ENCODE results near the gene KIF2C.
"Not testable (repeated sequence)": the region's sequence is repeated elsewhere in the genome, so short reads cannot be mapped to it uniquely, and the experiment has no call there.

The KIF2C gene

DNA sequence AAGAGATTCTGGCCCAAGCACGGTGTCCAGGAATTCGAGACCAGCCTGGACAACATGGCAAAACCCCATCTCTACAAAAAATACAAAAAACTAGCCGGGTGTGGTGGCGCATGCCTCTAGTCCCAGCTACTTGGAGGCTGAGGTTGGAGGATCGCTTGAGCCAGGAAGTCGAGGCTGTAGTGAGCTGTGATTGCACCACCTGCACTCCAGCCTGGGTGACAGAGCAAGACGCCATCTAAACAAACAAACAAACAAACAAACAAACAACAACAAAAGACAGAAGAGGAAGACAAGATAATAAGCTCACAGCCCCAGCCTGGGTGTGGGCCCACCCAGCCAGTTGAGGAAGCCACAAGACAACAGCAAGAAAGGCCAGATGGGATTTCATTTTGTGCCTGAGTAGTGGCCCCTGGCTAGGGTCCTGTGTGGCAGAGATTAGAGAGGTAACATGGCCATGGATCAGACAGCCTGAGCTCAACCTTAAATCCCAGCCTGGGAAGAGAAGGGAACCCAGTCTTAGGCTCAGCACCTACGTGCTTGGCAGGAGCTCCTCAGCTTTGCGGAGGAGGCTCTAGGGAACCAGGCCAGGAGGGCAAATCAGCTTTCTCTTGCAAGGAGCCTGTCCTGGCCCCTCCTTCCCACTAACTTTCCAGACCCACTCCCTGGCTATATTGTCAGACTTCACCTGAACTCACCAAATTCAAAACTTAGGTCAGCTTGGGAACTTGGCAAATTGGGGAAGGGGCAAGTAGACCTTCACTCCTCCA lies 53.3 kb downstream of the KIF2C start:
- H3K4me1 ChIP-seq (ENCODE audit: control insufficient read depth, insufficient read depth, low read length) = peaks cover 6% of the 10 kb centered on the region
- 89 to 93% methylated on average over 9 of the region's 9 CpGs for WGBS, 2 experiments

DNA sequence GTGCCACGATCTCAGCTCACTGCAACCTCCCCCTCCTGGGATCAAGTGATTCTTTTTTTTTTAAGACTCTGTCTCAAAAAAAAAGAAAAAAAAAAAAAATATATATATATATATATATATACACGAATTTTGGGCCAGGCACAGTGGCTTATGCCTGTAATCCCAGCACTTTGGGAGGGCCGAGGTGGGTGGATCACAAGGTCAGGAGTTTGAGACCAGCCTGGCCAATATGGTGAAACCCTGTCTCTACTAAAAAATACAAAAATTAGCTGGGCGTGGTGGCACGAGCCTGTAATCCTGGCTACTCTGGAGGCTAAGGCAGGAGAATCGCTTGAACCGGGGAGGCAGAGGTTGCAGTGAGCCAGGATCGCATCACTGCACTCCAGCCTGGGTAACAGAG lies 58.2 kb downstream of the KIF2C start:
- not testable (repeated sequence) for H3K4me3 ChIP-seq (ENCODE audit: insufficient read depth, low read depth, low read length); H3K36me3 ChIP-seq (ENCODE audit: control insufficient read depth, insufficient read depth, low read length); H3K27ac ChIP-seq (ENCODE audit: insufficient read depth, low read depth, low read length, poor library complexity, severe bottlenecking); H3K27me3 ChIP-seq (ENCODE audit: control insufficient read depth, insufficient read depth, low read length, poor library complexity, severe bottlenecking); H3K9me3 ChIP-seq (ENCODE audit: control insufficient read depth, low read length)
- WGBS, 2 experiments = 88 to 93% methylated on average over 6 to 7 of the region's 8 CpGs
- H3K4me1 ChIP-seq (ENCODE audit: control insufficient read depth, insufficient read depth, low read length) = peaks cover 16% of the 10 kb centered on the region

More for the DNA sequence above, 53.3 kb downstream of the KIF2C start:
- Histone ChIP-seq H3K9me3 (ENCODE audit: control insufficient read depth, low read length) (no peaks in the 10 kb centered on the region), H3K36me3 (ENCODE audit: control insufficient read depth, insufficient read depth, low read length) (no peaks in the 10 kb centered on the region), H3K27ac (ENCODE audit: insufficient read depth, low read depth, low read length, poor library complexity, severe bottlenecking) (no peak overlapping the region), H3K4me3 (ENCODE audit: insufficient read depth, low read depth, low read length) (no peak overlapping the region), H3K27me3 (ENCODE audit: control insufficient read depth, insufficient read depth, low read length, poor library complexity, severe bottlenecking) (no peaks in the 10 kb centered on the region)

DNA sequence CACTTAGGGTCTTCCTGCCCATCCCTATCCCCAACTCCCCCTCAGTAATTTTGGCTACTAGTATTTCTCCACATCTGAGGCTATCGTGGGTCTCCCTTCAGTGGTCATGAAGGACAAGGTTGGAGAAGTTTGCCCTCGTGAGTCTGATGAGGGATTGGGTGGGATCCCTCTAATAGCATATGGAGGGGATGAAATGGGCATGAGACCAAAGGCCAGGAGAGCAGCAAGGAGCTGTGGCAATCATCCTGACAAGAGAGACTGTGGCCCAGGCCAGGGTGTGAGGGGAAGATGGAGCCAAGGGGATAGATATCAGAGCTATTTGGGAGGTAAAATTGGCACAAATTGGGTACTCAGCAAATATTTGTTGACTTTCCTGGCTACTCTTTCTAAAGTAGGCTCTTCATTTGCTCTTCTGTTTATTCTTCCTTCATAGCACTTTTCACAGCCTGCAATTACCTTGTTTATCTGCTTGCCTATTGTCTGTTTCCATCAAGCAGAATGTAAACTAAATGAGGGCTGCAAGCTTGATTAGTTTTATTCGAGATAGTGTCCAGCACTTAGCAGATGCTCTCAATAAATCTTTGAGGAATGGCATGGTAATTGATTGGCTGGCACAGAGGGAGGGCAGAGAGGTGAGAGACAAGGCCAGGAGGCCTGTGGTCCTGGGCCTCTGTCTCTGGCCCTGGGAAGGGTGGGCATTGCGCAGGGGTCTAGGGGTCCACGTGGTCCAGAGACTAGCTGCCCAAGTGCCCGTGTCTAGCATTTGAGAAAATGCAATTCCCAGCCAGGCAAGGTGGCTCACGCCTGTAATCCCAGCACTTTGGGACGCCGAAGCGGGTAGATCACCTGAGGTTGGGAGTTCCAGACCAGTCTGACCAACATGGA lies 59.1 kb downstream of the KIF2C start:
- Histone ChIP-seq H3K9me3 (ENCODE audit: control insufficient read depth, low read length) (no peaks in the 10 kb centered on the region), H3K27ac (ENCODE audit: insufficient read depth, low read depth, low read length, poor library complexity, severe bottlenecking) (no peak overlapping the region), H3K4me3 (ENCODE audit: insufficient read depth, low read depth, low read length) (no peak overlapping the region), H3K36me3 (ENCODE audit: control insufficient read depth, insufficient read depth, low read length) (peaks cover 2% of the 10 kb centered on the region), H3K27me3 (ENCODE audit: control insufficient read depth, insufficient read depth, low read length, poor library complexity, severe bottlenecking) (peaks cover 10% of the 10 kb centered on the region), H3K4me1 (ENCODE audit: control insufficient read depth, insufficient read depth, low read length) (peaks cover 23% of the 10 kb centered on the region)
- WGBS, 2 experiments = 90 to 92% methylated on average over 10 of the region's 10 CpGs

- H3K4me1 ChIP-seq (ENCODE audit: control insufficient read depth, insufficient read depth, low read length) = peaks cover 23% of the 10 kb centered on the region
- H3K27ac ChIP-seq (ENCODE audit: insufficient read depth, low read depth, low read length, poor library complexity, severe bottlenecking) = peak within 1 kb of the TSS; percentile 90
- peaks cover 10% of the 10 kb centered on the region for H3K27me3 ChIP-seq (ENCODE audit: control insufficient read depth, insufficient read depth, low read length, poor library complexity, severe bottlenecking)
- WGBS, 2 experiments = 0 to 1% methylated on average over 79 of the region's 79 CpGs
- H3K4me3 ChIP-seq (ENCODE audit: insufficient read depth, low read depth, low read length) = peak within 1 kb of the TSS; percentile 49
- H3K36me3 ChIP-seq (ENCODE audit: control insufficient read depth, insufficient read depth, low read length) = peaks cover 7% of the 10 kb centered on the region
- no peaks in the 10 kb centered on the region for H3K9me3 ChIP-seq (ENCODE audit: control insufficient read depth, low read length)
Measured at GRCh38 chr1:44799770-44800584, 60.3 kb downstream of the KIF2C start, which contains the start of gene PLK3. PLK3 (plus strand) TSS chr1:44800377; CDS start chr1:44800464, 87 bp downstream.

DNA sequence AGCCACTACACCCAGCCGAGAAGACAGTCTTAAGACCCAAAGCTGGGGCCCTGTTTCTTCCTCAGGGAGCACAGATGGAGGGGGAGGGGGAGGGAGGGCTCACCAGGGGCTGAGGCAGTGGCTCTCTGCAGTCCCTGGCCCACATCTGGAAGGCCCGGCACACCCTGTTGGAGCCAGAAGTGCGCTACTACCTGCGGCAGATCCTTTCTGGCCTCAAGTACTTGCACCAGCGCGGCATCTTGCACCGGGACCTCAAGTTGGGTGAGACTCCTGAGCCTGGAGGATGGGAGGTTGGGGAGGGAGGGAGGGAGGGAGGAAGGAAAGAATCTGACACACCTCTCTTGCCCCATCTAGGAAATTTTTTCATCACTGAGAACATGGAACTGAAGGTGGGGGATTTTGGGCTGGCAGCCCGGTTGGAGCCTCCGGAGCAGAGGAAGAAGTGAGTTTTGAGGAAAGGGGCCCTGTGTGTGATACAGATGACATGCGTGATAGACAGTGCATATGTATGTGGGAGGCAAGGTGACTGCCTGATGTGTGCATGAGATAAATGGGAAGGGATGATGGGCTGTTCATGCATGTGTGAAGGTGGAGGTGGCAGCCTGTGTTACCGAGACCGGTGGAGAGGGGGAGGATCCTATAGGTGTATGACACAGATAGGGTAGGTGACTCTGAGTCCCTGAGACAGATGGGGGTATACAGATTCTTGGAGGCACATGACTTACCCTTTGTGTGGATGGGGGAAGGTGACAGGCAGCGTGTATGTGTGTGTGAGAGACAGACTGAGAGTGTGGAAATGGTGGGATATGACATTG lies 62.1 kb downstream of the KIF2C start:
- Histone ChIP-seq H3K36me3 (ENCODE audit: control insufficient read depth, insufficient read depth, low read length) (peaks cover 14% of the 10 kb centered on the region), H3K27me3 (ENCODE audit: control insufficient read depth, insufficient read depth, low read length, poor library complexity, severe bottlenecking) (peaks cover 10% of the 10 kb centered on the region), H3K4me3 (ENCODE audit: insufficient read depth, low read depth, low read length) (peak overlapping the region; percentile 18), H3K9me3 (ENCODE audit: control insufficient read depth, low read length) (no peaks in the 10 kb centered on the region), H3K4me1 (ENCODE audit: control insufficient read depth, insufficient read depth, low read length) (peaks cover 26% of the 10 kb centered on the region), H3K27ac (ENCODE audit: insufficient read depth, low read depth, low read length, poor library complexity, severe bottlenecking) (peak overlapping the region; percentile 54)
- WGBS, 2 experiments = 80 to 82% methylated on average over 13 of the region's 13 CpGs

GRCh38 chr1:44802306-44803061 lies 62.8 kb downstream of the KIF2C start:
- Histone ChIP-seq H3K36me3 (ENCODE audit: control insufficient read depth, insufficient read depth, low read length) (peaks cover 14% of the 10 kb centered on the region), H3K4me3 (ENCODE audit: insufficient read depth, low read depth, low read length) (peak overlapping the region; percentile 18), H3K9me3 (ENCODE audit: control insufficient read depth, low read length) (no peaks in the 10 kb centered on the region), H3K27ac (ENCODE audit: insufficient read depth, low read depth, low read length, poor library complexity, severe bottlenecking) (peak overlapping the region; percentile 54), H3K4me1 (ENCODE audit: control insufficient read depth, insufficient read depth, low read length) (peaks cover 34% of the 10 kb centered on the region), H3K27me3 (ENCODE audit: control insufficient read depth, insufficient read depth, low read length, poor library complexity, severe bottlenecking) (peaks cover 10% of the 10 kb centered on the region)
- WGBS, 2 experiments = 45 to 54% methylated on average over 13 of the region's 13 CpGs

DNA sequence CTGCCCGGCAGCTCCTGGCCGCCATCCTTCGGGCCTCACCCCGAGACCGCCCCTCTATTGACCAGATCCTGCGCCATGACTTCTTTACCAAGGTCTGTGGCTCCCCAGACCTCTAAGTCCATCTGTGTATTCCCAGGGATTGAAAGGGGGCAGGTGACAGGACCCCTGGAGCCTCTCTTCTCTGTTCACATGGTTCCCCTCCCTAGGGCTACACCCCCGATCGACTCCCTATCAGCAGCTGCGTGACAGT lies 63.4 kb downstream of the KIF2C start:
- Histone ChIP-seq H3K27me3 (ENCODE audit: control insufficient read depth, insufficient read depth, low read length, poor library complexity, severe bottlenecking) (peaks cover 10% of the 10 kb centered on the region), H3K4me3 (ENCODE audit: insufficient read depth, low read depth, low read length) (no peak overlapping the region), H3K9me3 (ENCODE audit: control insufficient read depth, low read length) (no peaks in the 10 kb centered on the region), H3K36me3 (ENCODE audit: control insufficient read depth, insufficient read depth, low read length) (peaks cover 14% of the 10 kb centered on the region), H3K4me1 (ENCODE audit: control insufficient read depth, insufficient read depth, low read length) (peaks cover 39% of the 10 kb centered on the region), H3K27ac (ENCODE audit: insufficient read depth, low read depth, low read length, poor library complexity, severe bottlenecking) (no peak overlapping the region)
- 92% methylated on average over 9 of the region's 9 CpGs for WGBS, 2 experiments

- peaks cover 10% of the 10 kb centered on the region for H3K27me3 ChIP-seq (ENCODE audit: control insufficient read depth, insufficient read depth, low read length, poor library complexity, severe bottlenecking)
- no peak overlapping the region for H3K27ac ChIP-seq (ENCODE audit: insufficient read depth, low read depth, low read length, poor library complexity, severe bottlenecking)
- H3K4me3 ChIP-seq (ENCODE audit: insufficient read depth, low read depth, low read length) = no peak overlapping the region
- no peaks in the 10 kb centered on the region for H3K9me3 ChIP-seq (ENCODE audit: control insufficient read depth, low read length)
- 94 to 95% methylated on average over 13 of the region's 13 CpGs for WGBS, 2 experiments
- peaks cover 44% of the 10 kb centered on the region for H3K4me1 ChIP-seq (ENCODE audit: control insufficient read depth, insufficient read depth, low read length)
- peaks cover 14% of the 10 kb centered on the region for H3K36me3 ChIP-seq (ENCODE audit: control insufficient read depth, insufficient read depth, low read length)
Measured at GRCh38 chr1:44803312-44804095, 63.9 kb downstream of the KIF2C start.
